ENCODE data around the gene CD38.

The CD38 gene

GRCh38 chr4:15884666-15885065, 106.5 kb downstream of the CD38 start:
- Mint-ChIP-seq H3K4me3 (no peak overlapping the region), H3K9me3 (no peaks in the 10 kb centered on the region), H3K27ac (no peak overlapping the region), H3K36me3 (no peaks in the 10 kb centered on the region), H3K4me1 (peaks cover 6% of the 10 kb centered on the region), H3K27me3 (no peaks in the 10 kb centered on the region)

GRCh38 chr4:15885422-15885821, 107.3 kb downstream of the CD38 start:
- H3K4me3 Mint-ChIP-seq = no peak overlapping the region

GRCh38 chr4:15888515-15888914, 110.4 kb downstream of the CD38 start:
- no peaks in the 10 kb centered on the region for H3K9me3 Mint-ChIP-seq
- H3K27me3 Mint-ChIP-seq = no peaks in the 10 kb centered on the region
- peaks cover 3% of the 10 kb centered on the region for H3K4me1 Mint-ChIP-seq
- H3K36me3 Mint-ChIP-seq = no peaks in the 10 kb centered on the region
- no peak overlapping the region for H3K27ac Mint-ChIP-seq
- H3K4me3 Mint-ChIP-seq = no peak overlapping the region

More at GRCh38 chr4:15885422-15885821, 107.3 kb downstream of the CD38 start:
- H3K9me3 Mint-ChIP-seq = no peaks in the 10 kb centered on the region
- no peaks in the 10 kb centered on the region for H3K36me3 Mint-ChIP-seq
- H3K27me3 Mint-ChIP-seq = no peaks in the 10 kb centered on the region
- no peak overlapping the region for H3K27ac Mint-ChIP-seq
- H3K4me1 Mint-ChIP-seq = peaks cover 6% of the 10 kb centered on the region

- H3K27me3 Mint-ChIP-seq = no peaks in the 10 kb centered on the region
- H3K27ac Mint-ChIP-seq = no peak overlapping the region
- no peaks in the 10 kb centered on the region for H3K36me3 Mint-ChIP-seq
- H3K4me3 Mint-ChIP-seq = no peak overlapping the region
- no peaks in the 10 kb centered on the region for H3K4me1 Mint-ChIP-seq
- H3K9me3 Mint-ChIP-seq = no peaks in the 10 kb centered on the region
Measured at GRCh38 chr4:15890246-15890829, 112.2 kb downstream of the CD38 start.

- Mint-ChIP-seq H3K27me3 (peaks cover 1% of the 10 kb centered on the region), H3K27ac (no peak overlapping the region), H3K4me3 (no peak overlapping the region), H3K9me3 (no peaks in the 10 kb centered on the region), H3K36me3 (no peaks in the 10 kb centered on the region), H3K4me1 (no peaks in the 10 kb centered on the region)
Measured at GRCh38 chr4:15891312-15891711, 113.2 kb downstream of the CD38 start.

GRCh38 chr4:15893962-15894361, 115.8 kb downstream of the CD38 start:
- Mint-ChIP-seq H3K27me3 (peaks cover 10% of the 10 kb centered on the region), H3K4me1 (no peaks in the 10 kb centered on the region), H3K9me3 (no peaks in the 10 kb centered on the region), H3K27ac (no peak overlapping the region), H3K4me3 (no peak overlapping the region), H3K36me3 (no peaks in the 10 kb centered on the region)

GRCh38 chr4:15894393-15894792, 116.3 kb downstream of the CD38 start:
- Mint-ChIP-seq H3K9me3 (no peaks in the 10 kb centered on the region), H3K4me1 (no peaks in the 10 kb centered on the region), H3K27ac (no peak overlapping the region), H3K36me3 (no peaks in the 10 kb centered on the region), H3K27me3 (peaks cover 13% of the 10 kb centered on the region), H3K4me3 (no peak overlapping the region)

GRCh38 chr4:15894921-15895916, 117.1 kb downstream of the CD38 start:
- Mint-ChIP-seq H3K4me3 (no peak overlapping the region), H3K27me3 (peaks cover 16% of the 10 kb centered on the region), H3K36me3 (no peaks in the 10 kb centered on the region), H3K27ac (no peak overlapping the region), H3K4me1 (no peaks in the 10 kb centered on the region), H3K9me3 (no peaks in the 10 kb centered on the region)

- Mint-ChIP-seq H3K27me3 (peaks cover 23% of the 10 kb centered on the region), H3K27ac (no peak overlapping the region), H3K4me3 (no peak overlapping the region), H3K9me3 (no peaks in the 10 kb centered on the region), H3K4me1 (no peaks in the 10 kb centered on the region), H3K36me3 (no peaks in the 10 kb centered on the region)
Measured at GRCh38 chr4:15897577-15897976, 119.4 kb downstream of the CD38 start.

- Mint-ChIP-seq H3K4me3 (no peak overlapping the region), H3K27me3 (peaks cover 24% of the 10 kb centered on the region), H3K27ac (peak overlapping the region; percentile 30), H3K9me3 (no peaks in the 10 kb centered on the region), H3K36me3 (no peaks in the 10 kb centered on the region), H3K4me1 (no peaks in the 10 kb centered on the region)
Measured at GRCh38 chr4:15898902-15899301, 120.8 kb downstream of the CD38 start.

GRCh38 chr4:15899511-15899910, 121.4 kb downstream of the CD38 start:
- Mint-ChIP-seq H3K27me3 (peaks cover 27% of the 10 kb centered on the region), H3K9me3 (no peaks in the 10 kb centered on the region), H3K4me3 (no peak overlapping the region), H3K27ac (no peak overlapping the region), H3K4me1 (no peaks in the 10 kb centered on the region), H3K36me3 (no peaks in the 10 kb centered on the region)

GRCh38 chr4:15901007-15901406, 122.9 kb downstream of the CD38 start:
- H3K27ac Mint-ChIP-seq = no peak overlapping the region
- H3K36me3 Mint-ChIP-seq = peaks cover 1% of the 10 kb centered on the region
- H3K27me3 Mint-ChIP-seq = peaks cover 33% of the 10 kb centered on the region
- no peak overlapping the region for H3K4me3 Mint-ChIP-seq
- H3K9me3 Mint-ChIP-seq = no peaks in the 10 kb centered on the region
- H3K4me1 Mint-ChIP-seq = no peaks in the 10 kb centered on the region

GRCh38 chr4:15901998-15902397, 123.9 kb downstream of the CD38 start:
- Mint-ChIP-seq H3K36me3 (peaks cover 1% of the 10 kb centered on the region), H3K27me3 (peaks cover 33% of the 10 kb centered on the region), H3K4me1 (no peaks in the 10 kb centered on the region), H3K27ac (no peak overlapping the region), H3K9me3 (no peaks in the 10 kb centered on the region), H3K4me3 (no peak overlapping the region)

- no peak overlapping the region for H3K27ac Mint-ChIP-seq
- H3K27me3 Mint-ChIP-seq = peaks cover 33% of the 10 kb centered on the region
- H3K9me3 Mint-ChIP-seq = no peaks in the 10 kb centered on the region
- no peaks in the 10 kb centered on the region for H3K4me1 Mint-ChIP-seq
- H3K4me3 Mint-ChIP-seq = no peak overlapping the region
- H3K36me3 Mint-ChIP-seq = peaks cover 1% of the 10 kb centered on the region
Measured at GRCh38 chr4:15902746-15903145, 124.6 kb downstream of the CD38 start.

Data from activated naive CD4-positive, alpha-beta T cell treated with anti-CD3 and anti-CD28 coated beads, Interleukin-2, amount 50 U/mL, for 24 hours (primary cell).